ENCODE results near the gene PIGP. TPM values are rescaled to one million over a fixed set of nuclear protein-coding genes. Genes with fewer than 3 reads are reported as not detected.

The PIGP gene
- polyA plus RNA-seq, 3 donors, result 26.9 to 34.5 (median 30.8) TPM

Other genes with a start within 250 kb of the PIGP start
- gene HLCS, start 106.4 kb downstream of the PIGP start, polyA plus RNA-seq (ENCODE audit: insufficient read length in 3 of 3), result 10 to 100 TPM; 17.0 to 17.9 (median 17.2) TPM
- 1 to 10 TPM; 2.0 to 2.7 (median 2.4) TPM for gene RIPPLY3, start 66.4 kb downstream of the PIGP start, polyA plus RNA-seq (ENCODE audit: insufficient read length in 3 of 3)
- 100 to 1,000 TPM; 162 to 185 (median 167) TPM for gene TTC3, start 183 bp upstream of the PIGP start, polyA plus RNA-seq (ENCODE audit: insufficient read length in 3 of 3)
- gene VPS26C, start 194.3 kb upstream of the PIGP start, polyA plus RNA-seq (ENCODE audit: insufficient read length in 3 of 3), result 10 to 100 TPM; 36.7 to 51.1 (median 49.4) TPM

Data from renal pelvis (tissue), 3 donors.